Smooth muscle cell of the pulmonary artery (primary cell): Measurements from ENCODE around the gene TCF12. TPM values are rescaled to one million over a fixed set of nuclear protein-coding genes. Genes with fewer than 3 reads are reported as not detected.

Experiments
- total RNA-seq: library from RNA; depleted of rRNA; stranded (reverse); fragments of >200 nt; gene quantifications from 2 replicates; pipeline ENCODE4 v1.2.3, GENCODE V29; 2014

The TCF12 gene
- total RNA-seq: 67.7 and 95.5 TPM in 2 replicates

GRCh38 chr15:56918046-56918938 is at the start of gene TCF12:
Gene TCF12, plus strand, starts transcription at chr15:56918644. Its CDS starts 1,270 bp downstream, at chr15:56919914.

Other genes starting within 250 kb of the TCF12 start
- gene ZNF280D, start 185.1 kb upstream of the TCF12 start, total RNA-seq: 22.3 and 29.1 TPM in 2 replicates